ENCODE measurements around the gene ZNF764. TPM values are rescaled to one million over a fixed set of nuclear protein-coding genes. Genes with fewer than 3 reads are reported as not detected.
A peak's percentile ranks its signal among the peaks of the same experiment; 100 is the strongest.

ZNF764 gene
- total and polyA plus RNA-seq, 2 experiments from 2014 or later: 5.6 to 12.9 TPM

- Histone ChIP-seq H3F3A (replicated peaks; ENCODE audit: low read depth) (0 out of 2 replicates have a peak, but pooled peaks cover 15% of the 10 kb centered on the region), H3K4me3 (peak overlapping the region; percentile 27), H3K27ac (ENCODE audit: low read depth) (peak overlapping the region; percentile 40; the same call in 1 of the 2 replicates), H3K36me3 (ENCODE audit: insufficient read depth) (no peaks in the 10 kb centered on the region), H3K4me2 (peak overlapping the region; percentile 70), H3K9me2 (ENCODE audit: insufficient read depth) (no peaks in the 10 kb centered on the region), H3K27me3 (ENCODE audit: insufficient read depth) (no peaks in the 10 kb centered on the region), H4K20me1 (replicated peaks; ENCODE audit: insufficient read depth) (no peaks in the 10 kb centered on the region), H3K4me1 (ENCODE audit: insufficient read depth) (peaks cover 32% of the 10 kb centered on the region), H2AFZ (0 out of 2 replicates have a peak overlapping the region, but pooled peaks have one; percentile 15), H3K79me2 (replicated peaks; ENCODE audit: insufficient read depth) (no peaks in the 10 kb centered on the region)
- peaks cover 8% of the 10 kb centered on the region; the same call in 2 of the 3 replicates for H3K4me1 Mint-ChIP-seq
- H3K9me3 Mint-ChIP-seq: no peaks in the 10 kb centered on the region; the same call in 2 of the 3 replicates
- no peak overlapping the region for H3K27ac Mint-ChIP-seq
- ATAC-seq (peak; percentile 70), DNase-seq (ENCODE audit: low spot score) (peak; percentile 56)
- no peak overlapping the region for H3K4me3 Mint-ChIP-seq
- peaks cover 11% of the 10 kb centered on the region for H3K36me3 Mint-ChIP-seq (ENCODE audit: low read depth)
- TF ChIP-seq REST (IDR thresholded peaks at IDR 0.05; ENCODE audit: unreplicated experiment) (no peak), ZNF331 (CRISPR knock-in tag; IDR thresholded peaks at IDR 0.05; ENCODE audit: low read depth) (no peak), POLR2AphosphoS5 (IDR thresholded peaks at IDR 0.05; ENCODE audit: low read depth) (no peak), EZH2phosphoT487 (IDR thresholded peaks at IDR 0.05; ENCODE audit: unreplicated experiment) (no peak), ETS1 (IDR thresholded peaks at IDR 0.05) (no peak), CTCF (conservative IDR thresholded peaks at IDR 0.05; ENCODE audit: low read depth in 2 of 2) (no peak), ZNF114 (CRISPR knock-in tag; IDR thresholded peaks at IDR 0.05) (no peak), EZH2 (IDR thresholded peaks at IDR 0.05; ENCODE audit: low read depth, unreplicated experiment) (no peak), STAT1 (IDR thresholded peaks at IDR 0.05; ENCODE audit: unreplicated experiment) (no peak), CREB1 (CRISPR knock-in tag; IDR thresholded peaks at IDR 0.05; ENCODE audit: low read depth) (no peak), ZNF462 (CRISPR knock-in tag; IDR thresholded peaks at IDR 0.05) (no peak), JUNB (IDR thresholded peaks at IDR 0.05; ENCODE audit: unreplicated experiment) (no peak), NANOG (IDR thresholded peaks at IDR 0.05; ENCODE audit: borderline replicate concordance) (no peak)
- peaks cover 10% of the 10 kb centered on the region for H3K27me3 Mint-ChIP-seq (ENCODE audit: insufficient read depth, low read depth, poor library complexity)
These were observed 16.5 kb downstream of the ZNF764 start for GRCh38 chr16:30541502-30542329.

Data from GM23338 (cell line).